Osteoblast (primary cell): ENCODE results near the gene ZNF491. TPM values are rescaled to one million over a fixed set of nuclear protein-coding genes. Genes with fewer than 3 reads are reported as not detected.
"Not testable (repeated sequence)": the region's sequence is repeated elsewhere in the genome, so short reads cannot be mapped to it uniquely, and the experiment has no call there.

Experiments used
- DNase-seq: peaks from one replicate; pipeline ENCODE4 v3.0.0; 2011; ENCODE audit warnings: low spot score, mixed read lengths; ENCODE audit not compliant: insufficient read length; ENCODE audit errors: missing footprints
- H2AFZ ChIP-seq: 2 replicates; pipeline ENCODE4 v1.6.0; 2011; ENCODE audit warnings: mild to moderate bottlenecking, low read length
- H3K27ac ChIP-seq: 2 replicates; pipeline ENCODE4 v1.5.1; 2011; ENCODE audit warnings: mild to moderate bottlenecking, low read depth, low read length, moderate library complexity
- H3K27me3 ChIP-seq: 2 replicates; pipeline ENCODE4 v1.6.0; 2012; ENCODE audit warnings: mild to moderate bottlenecking, control low read depth, inconsistent platforms, low read length, moderate library complexity; ENCODE audit not compliant: insufficient read depth
- H3K36me3 ChIP-seq: 2 replicates; pipeline ENCODE4 v1.5.1; 2011; ENCODE audit warnings: mild to moderate bottlenecking, low read length, control low read depth, moderate library complexity; ENCODE audit not compliant: insufficient read depth
- H3K4me1 ChIP-seq: 2 replicates; pipeline ENCODE4 v1.5.1; 2011; ENCODE audit warnings: mild to moderate bottlenecking, low read length, control low read depth, moderate library complexity; ENCODE audit not compliant: insufficient read depth
- H3K4me2 ChIP-seq: 2 replicates; pipeline ENCODE4 v1.6.0; 2011; ENCODE audit warnings: mild to moderate bottlenecking, low read length; ENCODE audit not compliant: insufficient read depth
- H3K4me3 ChIP-seq: fragments of 200-600 bp; sonication (generic); 3 replicates; pipeline ENCODE4 v1.5.1; 2012; ENCODE audit warnings: mild to moderate bottlenecking, low read length, inconsistent platforms; ENCODE audit not compliant: insufficient read depth
- H3K79me2 ChIP-seq: 2 replicates; pipeline ENCODE4 v1.6.0; 2012; ENCODE audit warnings: mild to moderate bottlenecking, low read length, control low read depth, inconsistent platforms; ENCODE audit not compliant: insufficient read depth
- H3K9me3 ChIP-seq: 2 replicates; pipeline ENCODE4 v1.5.1; 2011; ENCODE audit warnings: low read depth, low read length, control low read depth
- H4K20me1 ChIP-seq: 2 replicates; pipeline ENCODE4 v1.6.0; 2012; ENCODE audit warnings: mild to moderate bottlenecking, low read length, control low read depth; ENCODE audit not compliant: insufficient read depth
- CTCF ChIP-seq: IDR thresholded peaks from 2 replicates; pipeline ENCODE4 v1.5.1; 2011; ENCODE audit warnings: mild to moderate bottlenecking, low read depth, low read length, moderate library complexity; ENCODE audit errors: extremely low read depth
- total RNA-seq: library from RNA; depleted of rRNA; stranded (reverse); fragments of >200 nt; gene quantifications from 2 replicates; pipeline ENCODE4 v1.2.3, GENCODE V29; 2012

ZNF491 gene
- total RNA-seq, 1 donor: 4.3 TPM

DNA sequence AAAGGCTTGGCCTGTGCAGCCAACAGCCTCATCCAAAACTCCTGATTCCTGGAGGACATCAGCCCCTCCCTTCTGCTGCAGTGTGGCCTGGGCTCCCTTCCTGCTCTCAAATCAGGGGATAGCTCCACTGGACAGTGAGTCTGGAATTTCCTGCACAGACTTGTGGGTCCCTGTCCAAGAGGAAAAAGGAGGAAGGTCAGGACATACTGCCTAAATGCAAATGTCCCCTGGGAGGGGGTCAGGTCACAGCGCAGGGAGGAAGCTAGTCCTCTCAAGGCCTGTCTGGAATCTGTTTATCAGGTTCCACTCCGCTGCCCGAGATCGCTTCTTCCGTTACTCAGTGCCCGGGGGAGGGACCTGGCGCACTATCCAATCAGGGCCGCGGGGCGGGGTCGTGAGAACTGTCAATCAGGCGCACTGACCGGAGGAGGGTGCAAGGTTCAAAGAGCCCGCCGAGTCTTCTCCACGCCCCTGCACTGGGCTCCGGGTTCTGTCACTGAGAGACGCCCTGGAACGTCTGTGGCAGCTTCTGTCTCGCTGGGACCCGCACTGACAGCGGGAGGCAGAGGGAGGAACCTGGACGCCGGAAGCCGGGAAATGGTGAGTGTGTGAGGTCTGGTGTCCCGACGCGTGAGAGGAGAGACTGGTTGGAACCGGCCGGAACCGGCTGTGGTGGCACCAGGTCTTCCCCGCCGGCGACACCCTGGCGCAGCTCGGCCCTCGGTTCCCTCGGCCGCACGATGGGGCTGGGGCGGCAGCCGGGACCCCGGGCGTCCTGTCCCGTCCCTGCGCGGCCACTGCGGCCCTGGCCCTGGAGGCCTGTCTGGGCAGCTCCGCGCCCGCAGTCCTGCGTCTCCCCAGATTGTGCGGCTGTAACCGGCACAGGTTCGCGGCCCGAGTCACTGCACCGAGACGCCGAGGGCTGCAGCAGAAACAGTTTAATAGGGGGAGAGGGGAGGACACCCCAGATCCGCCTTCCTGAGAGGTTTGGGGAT lies 31.4 kb upstream of the ZNF491 start, which contains the start of gene ZNF441:
TSS of gene ZNF441 (plus strand) at position 404 of the 995 bp plus-strand sequence. CDS start at position 598, 194 bp downstream.
- peaks cover 10% of the 10 kb centered on the region for H3K4me1 ChIP-seq
- H3K4me2 ChIP-seq: peak within 1 kb of the TSS; percentile 94
- H3K79me2 ChIP-seq: peaks cover 37% of the 10 kb centered on the region
- no peaks in the 10 kb centered on the region for H3K9me3 ChIP-seq
- peak within 1 kb of the TSS; percentile 76 for H3K27ac ChIP-seq
- H2AFZ ChIP-seq: peak within 1 kb of the TSS; percentile 100
- peak; percentile 97 for DNase-seq
- no peaks in the 10 kb centered on the region for H3K27me3 ChIP-seq
- TF ChIP-seq CTCF: no peak
- peaks cover 4% of the 10 kb centered on the region for H3K36me3 ChIP-seq
- H4K20me1 ChIP-seq: peaks cover 4% of the 10 kb centered on the region
- peak within 1 kb of the TSS; percentile 83 for H3K4me3 ChIP-seq

- peak overlapping the region; percentile 76 for H3K27ac ChIP-seq
- H3K36me3 ChIP-seq: peaks cover 4% of the 10 kb centered on the region
- H3K4me1 ChIP-seq: peaks cover 10% of the 10 kb centered on the region
- H4K20me1 ChIP-seq: peaks cover 4% of the 10 kb centered on the region
- H3K4me2 ChIP-seq: peak overlapping the region; percentile 94
- H3K9me3 ChIP-seq: peaks cover 3% of the 10 kb centered on the region
- TF ChIP-seq CTCF: no peak
- H3K4me3 ChIP-seq: peak overlapping the region; percentile 83
- DNase-seq: peak; percentile 83
- no peaks in the 10 kb centered on the region for H3K27me3 ChIP-seq
- H2AFZ ChIP-seq: peak overlapping the region; percentile 100
- H3K79me2 ChIP-seq: peaks cover 43% of the 10 kb centered on the region
These were observed 30.6 kb upstream of the ZNF491 start for GRCh38 chr19:11767633-11768133.

GRCh38 chr19:11769995-11770394 lies 28.3 kb upstream of the ZNF491 start:
- no peak overlapping the region for H2AFZ ChIP-seq

GRCh38 chr19:11771520-11771919 lies 26.8 kb upstream of the ZNF491 start:
- peaks cover 61% of the 10 kb centered on the region for H3K79me2 ChIP-seq
- not testable (repeated sequence) for DNase-seq, H2AFZ ChIP-seq, H3K4me2 ChIP-seq, H3K36me3 ChIP-seq, H3K27ac ChIP-seq, H3K27me3 ChIP-seq, H4K20me1 ChIP-seq, H3K4me1 ChIP-seq, H3K4me3 ChIP-seq, H3K9me3 ChIP-seq

More at GRCh38 chr19:11769995-11770394, 28.3 kb upstream of the ZNF491 start:
- no peak for DNase-seq
- Histone ChIP-seq H3K9me3 (peaks cover 3% of the 10 kb centered on the region), H4K20me1 (peaks cover 4% of the 10 kb centered on the region), H3K36me3 (peaks cover 4% of the 10 kb centered on the region), H3K27me3 (no peaks in the 10 kb centered on the region), H3K27ac (no peak overlapping the region), H3K4me3 (no peak overlapping the region), H3K4me2 (no peak overlapping the region), H3K79me2 (peaks cover 54% of the 10 kb centered on the region), H3K4me1 (peaks cover 10% of the 10 kb centered on the region)
- TF ChIP-seq CTCF: no peak

DNA sequence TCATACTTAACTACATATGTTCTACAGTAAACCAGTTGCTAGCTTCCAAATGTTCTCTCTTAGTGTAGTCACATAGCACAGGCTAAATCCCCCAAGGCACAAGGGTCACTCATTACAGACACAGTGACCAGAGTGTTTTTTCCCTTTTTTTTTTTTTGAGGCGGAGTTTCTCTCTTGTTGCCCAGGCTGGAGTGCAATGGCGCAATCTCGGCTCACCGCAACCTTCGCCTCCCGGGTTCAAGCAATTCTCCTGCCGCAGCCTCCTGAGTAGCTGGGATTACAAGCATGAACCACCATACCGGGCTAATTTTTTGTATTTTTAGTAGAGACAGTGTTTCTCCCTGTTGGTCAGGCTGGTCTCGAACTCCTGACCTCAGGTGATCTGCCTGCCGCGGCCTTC lies 21.7 kb upstream of the ZNF491 start:
- Histone ChIP-seq H3K36me3 (peaks cover 40% of the 10 kb centered on the region), H3K79me2 (peaks cover 24% of the 10 kb centered on the region), H3K9me3 (peaks cover 42% of the 10 kb centered on the region)
- H3K4me3 ChIP-seq, H4K20me1 ChIP-seq, DNase-seq, H2AFZ ChIP-seq, H3K4me1 ChIP-seq, H3K27ac ChIP-seq, H3K27me3 ChIP-seq, H3K4me2 ChIP-seq: not testable (repeated sequence)
